AG10803 (cell line): ENCODE measurements around the gene HSP90AA1.
"Not testable (repeated sequence)": the region's sequence is repeated elsewhere in the genome, so short reads cannot be mapped to it uniquely, and the experiment has no call there.

ENCODE experiments used
- DNase-seq: peaks from one replicate; pipeline ENCODE4 v3.0.0; 2010; ENCODE audit warnings: low read depth
- H3K4me3 ChIP-seq: 2 replicates; pipeline ENCODE4 v1.5.1; 2011; ENCODE audit warnings: mild to moderate bottlenecking, low read length, control low read depth
- TF ChIP-seq, protein P1 (sequence below): conservative IDR thresholded peaks from 2 replicates; pipeline ENCODE4 v1.5.1; 2011; ENCODE audit warnings: mild to moderate bottlenecking, low read length, control low read depth, inconsistent platforms

The HSP90AA1 gene

DNA sequence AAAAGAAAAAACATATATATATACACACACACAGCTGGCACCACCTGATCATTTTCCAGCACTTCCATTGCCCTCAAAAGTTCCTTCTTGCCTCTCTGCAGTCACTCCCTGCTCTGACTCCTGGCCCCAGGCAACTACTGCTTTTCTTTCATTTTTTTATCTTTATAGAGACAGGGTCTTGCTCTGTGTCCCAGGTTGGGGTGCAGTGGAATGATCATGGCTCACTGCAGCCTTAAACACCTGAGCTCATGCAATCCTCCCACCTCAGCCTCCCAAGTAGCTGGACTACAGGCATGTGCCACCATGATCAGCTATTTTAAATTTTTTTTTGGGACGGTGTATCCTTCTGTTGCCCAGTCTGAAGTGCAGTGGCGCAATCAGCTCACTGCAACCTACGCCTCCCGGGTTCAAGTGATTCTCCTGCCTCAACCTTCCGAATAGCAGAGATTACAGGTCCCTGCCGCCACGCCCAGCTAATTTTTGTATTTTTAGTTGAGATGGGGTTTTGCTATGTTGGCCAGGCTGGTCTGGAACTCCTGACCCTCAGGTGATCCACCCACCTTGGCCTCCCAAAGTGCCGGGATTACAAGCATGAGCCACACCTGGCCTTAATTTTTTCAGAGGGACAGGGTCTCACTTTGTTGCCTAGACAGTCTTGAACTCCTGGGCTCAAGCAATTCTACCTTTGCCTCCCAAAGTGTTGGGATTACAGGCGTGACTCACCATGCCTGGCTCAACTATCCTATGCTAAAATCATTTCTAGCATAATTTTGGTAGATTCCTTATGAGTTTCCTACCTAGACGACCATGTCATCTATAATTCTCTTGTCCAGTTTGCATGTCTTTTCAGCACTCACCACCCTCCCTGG, 7.8 kb downstream of the HSP90AA1 start:
- no peak overlapping the region for H3K4me3 ChIP-seq
- DNase-seq = no peak
- TF ChIP-seq, protein P1, sequence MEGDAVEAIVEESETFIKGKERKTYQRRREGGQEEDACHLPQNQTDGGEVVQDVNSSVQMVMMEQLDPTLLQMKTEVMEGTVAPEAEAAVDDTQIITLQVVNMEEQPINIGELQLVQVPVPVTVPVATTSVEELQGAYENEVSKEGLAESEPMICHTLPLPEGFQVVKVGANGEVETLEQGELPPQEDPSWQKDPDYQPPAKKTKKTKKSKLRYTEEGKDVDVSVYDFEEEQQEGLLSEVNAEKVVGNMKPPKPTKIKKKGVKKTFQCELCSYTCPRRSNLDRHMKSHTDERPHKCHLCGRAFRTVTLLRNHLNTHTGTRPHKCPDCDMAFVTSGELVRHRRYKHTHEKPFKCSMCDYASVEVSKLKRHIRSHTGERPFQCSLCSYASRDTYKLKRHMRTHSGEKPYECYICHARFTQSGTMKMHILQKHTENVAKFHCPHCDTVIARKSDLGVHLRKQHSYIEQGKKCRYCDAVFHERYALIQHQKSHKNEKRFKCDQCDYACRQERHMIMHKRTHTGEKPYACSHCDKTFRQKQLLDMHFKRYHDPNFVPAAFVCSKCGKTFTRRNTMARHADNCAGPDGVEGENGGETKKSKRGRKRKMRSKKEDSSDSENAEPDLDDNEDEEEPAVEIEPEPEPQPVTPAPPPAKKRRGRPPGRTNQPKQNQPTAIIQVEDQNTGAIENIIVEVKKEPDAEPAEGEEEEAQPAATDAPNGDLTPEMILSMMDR = no peak

DNA sequence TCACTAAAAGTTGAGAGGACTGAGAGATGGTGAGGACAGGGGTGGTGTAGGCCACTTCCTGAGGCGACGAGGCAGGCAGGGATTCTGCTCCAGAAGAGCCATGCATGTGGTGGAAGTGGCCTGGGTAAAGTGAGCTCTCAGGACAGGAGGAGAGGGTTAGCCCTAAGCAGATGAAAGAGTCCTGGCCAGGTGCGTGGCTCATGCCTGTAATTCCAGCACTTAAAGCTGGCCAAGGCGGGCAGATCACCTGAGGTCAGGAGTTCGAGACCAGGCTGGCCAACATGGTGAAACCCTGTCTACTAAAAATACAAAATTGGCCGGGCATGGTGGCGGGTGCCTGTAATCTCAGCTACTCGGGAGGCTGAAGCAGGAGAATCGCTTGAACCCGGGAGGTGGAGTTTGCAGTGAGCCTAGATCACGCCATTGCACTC, 8.5 kb downstream of the HSP90AA1 start:
- not testable (repeated sequence) for H3K4me3 ChIP-seq, DNase-seq

DNA sequence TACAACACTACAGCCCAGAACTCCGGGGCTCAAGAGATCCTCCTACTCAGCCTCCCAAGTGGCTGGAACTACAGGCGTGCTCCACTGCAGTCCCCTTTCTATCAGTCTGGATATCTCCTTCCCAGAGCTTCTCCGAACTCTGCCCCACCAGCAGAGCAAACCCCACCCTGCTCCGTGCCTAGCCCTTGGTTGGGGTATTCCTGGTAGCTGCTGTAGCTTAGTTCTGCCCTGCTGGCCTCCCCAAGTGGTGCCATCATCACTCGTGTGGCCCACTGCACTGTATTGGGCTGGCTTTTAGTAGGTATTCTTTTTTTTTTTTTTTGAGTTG, 9.5 kb downstream of the HSP90AA1 start:
- DNase-seq = no peak
- no peak overlapping the region for H3K4me3 ChIP-seq
- TF ChIP-seq, protein P1 = no peak

DNA sequence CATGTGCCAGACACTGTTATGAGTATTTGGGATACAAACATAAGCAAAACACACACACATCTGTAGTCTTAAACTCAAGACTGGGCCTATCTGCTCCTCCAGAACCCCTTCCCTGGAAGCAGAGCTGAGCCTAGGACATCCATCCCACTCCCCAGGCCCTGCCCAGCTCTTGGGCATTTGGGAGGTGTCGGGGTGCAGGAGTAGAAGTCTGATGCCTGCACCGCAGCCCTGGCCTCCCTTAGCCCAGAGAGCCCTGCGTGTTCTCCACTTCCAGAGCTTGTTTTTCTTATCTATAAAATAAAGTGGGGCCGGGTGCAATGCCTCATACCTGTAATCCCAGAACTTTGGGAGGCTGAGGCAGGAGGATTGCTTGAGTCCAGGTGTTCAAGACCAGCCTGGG, 11.7 kb downstream of the HSP90AA1 start:
- TF ChIP-seq, protein P1 = no peak
- no peak overlapping the region for H3K4me3 ChIP-seq
- no peak for DNase-seq

DNA sequence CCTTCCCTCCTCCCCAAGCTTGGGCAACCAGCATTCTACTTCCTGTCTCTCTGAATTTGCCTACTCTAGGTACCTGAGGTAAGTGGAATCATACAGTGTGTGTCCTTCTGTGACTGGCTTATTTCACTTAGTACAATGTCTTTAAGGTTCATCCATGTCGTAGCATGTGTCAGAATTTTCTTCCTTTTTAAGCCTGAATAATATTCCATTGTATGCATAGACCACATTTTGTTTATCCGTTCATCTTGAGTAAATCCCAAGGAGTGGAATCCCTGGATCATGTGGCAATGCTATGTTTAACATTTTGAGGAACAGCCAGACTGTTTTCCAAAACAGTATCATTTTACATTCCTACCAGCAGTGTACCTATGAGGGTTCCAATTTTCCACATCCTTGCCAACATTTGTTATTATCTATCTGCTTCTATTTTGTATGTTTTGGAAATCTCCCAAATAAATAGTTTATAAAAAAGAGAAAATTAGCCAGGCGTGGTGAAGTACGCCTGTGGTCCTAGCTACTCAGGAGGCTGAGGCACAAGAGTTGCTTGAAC, 12.4 kb downstream of the HSP90AA1 start:
- TF ChIP-seq, protein P1 = no peak
- H3K4me3 ChIP-seq = no peak overlapping the region
- no peak for DNase-seq

DNA sequence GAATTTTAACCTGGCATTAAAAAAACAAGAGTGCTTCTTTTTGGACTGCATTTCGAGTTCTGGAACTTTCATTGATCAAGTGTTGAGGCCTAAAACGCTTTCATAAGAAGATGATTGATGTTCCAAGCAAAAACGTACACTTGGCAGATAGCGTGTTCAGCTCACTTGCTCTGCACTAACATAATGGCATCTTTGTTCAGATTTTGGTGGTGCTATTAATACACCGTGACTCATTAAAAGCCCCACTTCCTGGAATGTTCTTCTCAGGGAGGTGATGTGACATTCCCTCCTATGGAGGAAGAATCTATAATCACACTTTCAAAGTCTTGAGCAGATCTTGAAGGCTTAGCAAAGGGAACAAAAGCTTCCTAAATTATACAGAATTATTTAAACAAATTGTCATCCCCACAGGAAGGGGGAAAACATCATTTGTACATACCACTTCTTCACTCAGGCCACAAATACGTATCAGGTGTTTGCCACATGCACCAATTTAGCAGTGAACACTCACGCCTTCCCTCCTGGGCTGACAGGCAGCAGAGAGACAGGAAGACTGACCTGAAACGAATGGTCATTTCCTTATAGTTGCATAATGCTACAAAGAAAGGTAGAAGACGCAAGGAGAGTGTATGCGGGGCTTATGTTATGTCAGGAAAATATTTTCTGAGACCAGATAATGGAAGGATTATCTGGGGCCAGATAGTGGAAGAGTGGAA, 15.4 kb downstream of the HSP90AA1 start:
- H3K4me3 ChIP-seq = no peak overlapping the region
- peak; percentile 54 for DNase-seq
- TF ChIP-seq, protein P1 = no peak

DNA sequence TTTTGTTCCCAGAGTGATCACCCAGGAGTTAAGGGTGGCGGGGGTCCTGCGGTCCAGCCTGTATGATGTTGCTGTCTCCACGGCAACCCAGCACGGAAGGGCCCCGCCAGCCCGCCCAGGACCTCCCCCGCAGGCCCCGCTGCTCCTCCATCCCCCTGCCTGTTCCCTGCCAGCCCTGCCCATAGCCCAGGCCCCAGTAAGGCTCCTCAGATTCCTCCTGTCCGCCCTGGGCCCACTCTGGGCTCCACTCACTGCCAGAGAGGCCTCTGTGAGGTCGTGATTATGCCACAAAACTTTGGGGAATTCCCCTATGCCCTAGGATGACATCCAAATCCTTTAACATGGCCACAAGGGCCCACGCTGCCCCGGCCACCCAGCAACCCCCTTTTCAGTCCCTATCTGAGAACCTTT, 20.8 kb downstream of the HSP90AA1 start:
- no peak for DNase-seq
- H3K4me3 ChIP-seq = no peak overlapping the region
- TF ChIP-seq, protein P1 = no peak

DNA sequence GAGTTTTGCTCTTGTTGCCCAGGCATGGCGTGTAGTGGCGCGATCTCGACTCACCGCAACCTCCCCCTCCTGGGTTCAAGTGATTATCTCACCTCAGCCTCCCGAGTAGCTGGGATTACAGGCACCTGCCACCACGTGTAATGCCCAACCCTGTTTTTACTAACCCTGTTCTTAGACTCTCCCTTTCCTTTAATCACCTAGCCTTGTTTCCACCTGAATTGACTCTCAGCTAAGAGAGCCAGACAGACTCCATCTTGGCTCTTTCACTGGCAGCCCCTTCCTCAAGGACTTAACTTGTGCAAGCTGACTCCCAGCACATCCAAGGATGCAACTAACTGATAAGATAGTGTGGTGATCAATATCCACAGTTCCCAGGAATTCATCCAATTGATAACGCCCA, 22.3 kb downstream of the HSP90AA1 start:
- DNase-seq, H3K4me3 ChIP-seq: not testable (repeated sequence)
